Bronchial epithelial cell (primary cell): ENCODE measurements around the gene SLC47A2. TPM values are rescaled to one million over a fixed set of nuclear protein-coding genes. Genes with fewer than 3 reads are reported as not detected.

ENCODE experiments used
- DNase-seq: peaks from one replicate; pipeline ENCODE4 v3.0.0-alpha.2; 2010; ENCODE audit warnings: low read depth
- FAIRE-seq: peaks from 2 replicates; lab custom pipeline; 2011; peaks lifted over from hg19 to GRCh38; lab: Jason Lieb, UNC
- H3K27me3 ChIP-seq: 2 replicates; pipeline ENCODE4 v1.5.1; 2011; ENCODE audit warnings: low read length; ENCODE audit not compliant: control insufficient read depth, insufficient read depth
- H3K36me3 ChIP-seq: 2 replicates; pipeline ENCODE4 v1.5.1; 2011; ENCODE audit warnings: low read length; ENCODE audit not compliant: control insufficient read depth, insufficient read depth
- H3K4me3 ChIP-seq: 2 replicates; pipeline ENCODE4 v1.5.1; 2011; ENCODE audit warnings: mild to moderate bottlenecking, low read depth, low read length, control low read depth
- CTCF ChIP-seq: IDR thresholded peaks from 2 replicates; pipeline ENCODE4 v1.5.1; 2011; ENCODE audit warnings: mild to moderate bottlenecking, moderate library complexity, low read length, control low read depth, inconsistent platforms; ENCODE audit not compliant: insufficient read depth, severe bottlenecking
- total RNA-seq: library from RNA; depleted of rRNA; stranded (reverse); fragments of >200 nt; gene quantifications from 2 replicates; pipeline ENCODE4 v1.2.1, GENCODE V29; 2014

Gene SLC47A2
- total RNA-seq, 1 donor from 2014 or later = 0.79 TPM

GRCh38 chr17:19717411-19717908, 1.1 kb upstream of the SLC47A2 start:
- Histone ChIP-seq H3K4me3 (no peak overlapping the region), H3K36me3 (peaks cover 2% of the 10 kb centered on the region), H3K27me3 (no peaks in the 10 kb centered on the region)
- no peak for FAIRE-seq
- no peak for TF ChIP-seq CTCF
- no peak for DNase-seq

- no peak for TF ChIP-seq CTCF
- H3K27me3 ChIP-seq = no peaks in the 10 kb centered on the region
- DNase-seq = no peak
- no peak overlapping the region for H3K4me3 ChIP-seq
- peaks cover 2% of the 10 kb centered on the region for H3K36me3 ChIP-seq
- FAIRE-seq = no peak
These were observed 612 bp upstream of the SLC47A2 start for GRCh38 chr17:19717031-19717360.

- TF ChIP-seq CTCF = no peak
- no peak for FAIRE-seq
- no peak for DNase-seq
- no peak overlapping the region for H3K4me3 ChIP-seq
- peaks cover 2% of the 10 kb centered on the region for H3K36me3 ChIP-seq
- no peaks in the 10 kb centered on the region for H3K27me3 ChIP-seq
These were observed 1.6 kb downstream of the SLC47A2 start for GRCh38 chr17:19714542-19715411.

- Histone ChIP-seq H3K27me3 (no peaks in the 10 kb centered on the region), H3K4me3 (no peak overlapping the region), H3K36me3 (peaks cover 2% of the 10 kb centered on the region)
- no peak for FAIRE-seq
- TF ChIP-seq CTCF = no peak
- DNase-seq = no peak
These were observed 2.5 kb downstream of the SLC47A2 start for GRCh38 chr17:19713901-19714361.

- no peak for TF ChIP-seq CTCF
- H3K27me3 ChIP-seq = no peaks in the 10 kb centered on the region
- no peak for FAIRE-seq
- peaks cover 2% of the 10 kb centered on the region for H3K36me3 ChIP-seq
- H3K4me3 ChIP-seq = no peak overlapping the region
- DNase-seq = no peak
These were observed 2.9 kb downstream of the SLC47A2 start for GRCh38 chr17:19713462-19713861.
